ENCODE data around the gene ZNF431.
"Not testable (repeated sequence)": the region's sequence is repeated elsewhere in the genome, so short reads cannot be mapped to it uniquely, and the experiment has no call there.

ZNF431 gene

DNA sequence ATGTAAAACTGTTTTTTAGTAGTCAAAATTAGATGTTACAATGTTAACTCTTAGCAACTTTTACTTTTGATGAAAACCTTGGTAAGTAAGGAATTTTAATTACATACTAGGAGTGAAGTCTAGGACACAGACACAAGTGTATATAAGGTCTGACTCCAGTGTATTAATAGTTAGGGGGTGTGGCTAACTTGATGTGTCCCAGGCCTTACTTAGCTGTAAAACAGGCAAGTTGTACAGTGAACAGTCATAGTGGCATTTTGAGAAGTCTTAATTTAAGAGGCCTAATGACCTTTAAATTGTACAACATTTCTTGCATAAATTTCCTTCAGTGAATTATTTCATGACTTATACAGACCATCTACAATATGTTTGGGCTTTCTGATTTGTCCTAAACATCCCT lies 6.8 kb downstream of the ZNF431 start:
- DNase-seq, result no peak

DNA sequence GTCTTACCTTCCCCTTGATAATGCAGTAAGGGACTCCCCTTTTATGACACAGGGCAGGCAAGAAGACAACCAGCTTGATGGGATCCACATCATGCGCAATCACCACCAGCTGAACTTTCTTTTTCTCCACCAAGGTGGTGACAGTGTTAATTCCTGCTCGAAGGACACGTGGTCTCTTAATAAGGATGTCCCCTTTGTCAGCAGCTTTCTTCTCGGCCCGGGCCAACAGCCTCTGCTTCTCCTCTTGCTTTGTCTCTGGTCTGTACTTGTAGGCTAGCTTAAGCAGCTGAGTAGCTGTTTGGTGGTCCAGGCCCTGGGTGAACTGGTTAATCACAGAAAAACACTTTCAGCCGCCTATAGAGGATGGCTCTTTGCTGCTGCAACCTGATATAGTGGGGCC lies 8.0 kb downstream of the ZNF431 start:
- no peak for DNase-seq

DNA sequence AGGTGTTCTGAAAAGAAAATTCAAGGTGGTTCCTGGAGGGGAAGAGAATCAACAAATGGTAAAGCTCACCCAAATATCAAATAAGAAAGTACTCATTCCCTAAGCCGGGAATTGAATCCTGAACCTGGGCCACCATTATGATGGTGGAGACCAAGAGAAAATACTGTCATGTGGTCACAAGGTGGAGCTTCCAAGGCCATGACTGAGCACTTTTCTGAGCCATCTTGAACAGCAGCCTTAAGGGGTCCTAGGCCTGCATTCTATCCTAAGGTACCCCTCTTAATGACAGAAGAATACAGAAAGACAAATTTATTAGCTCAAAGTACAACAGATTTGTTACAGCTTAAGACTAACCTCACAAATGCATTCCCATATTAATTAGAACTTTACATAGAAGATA lies 9.6 kb downstream of the ZNF431 start:
- DNase-seq, result no peak

DNA sequence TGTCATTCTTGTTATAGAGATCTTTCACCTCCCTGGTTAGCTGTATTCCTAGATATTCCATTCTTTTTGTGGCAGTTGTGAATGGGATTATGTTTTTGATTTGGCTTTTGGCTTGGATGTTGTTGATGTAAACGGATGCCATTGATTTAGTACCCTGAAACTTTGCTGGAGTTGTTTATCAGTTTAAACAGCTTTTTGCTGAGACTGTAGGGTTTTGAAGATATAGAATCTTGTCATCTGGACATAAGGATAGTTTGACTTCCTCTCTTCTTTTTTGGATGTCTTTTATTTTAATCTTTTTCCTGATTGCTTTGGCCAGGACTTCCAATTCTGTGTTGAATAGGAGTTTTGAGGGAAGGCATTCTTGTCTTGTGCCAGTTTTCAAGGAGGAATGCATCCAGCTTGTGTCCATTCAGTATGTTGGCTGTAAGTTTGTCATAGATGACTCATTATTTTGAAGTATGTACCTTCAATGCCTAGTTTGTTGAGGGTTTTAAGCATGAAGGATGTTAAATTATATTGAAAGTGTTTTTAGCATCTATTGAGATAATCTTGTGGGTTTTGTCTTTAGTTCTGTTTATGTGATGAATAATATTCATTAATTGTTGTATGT lies 16.8 kb downstream of the ZNF431 start:
- no peak for DNase-seq

DNA sequence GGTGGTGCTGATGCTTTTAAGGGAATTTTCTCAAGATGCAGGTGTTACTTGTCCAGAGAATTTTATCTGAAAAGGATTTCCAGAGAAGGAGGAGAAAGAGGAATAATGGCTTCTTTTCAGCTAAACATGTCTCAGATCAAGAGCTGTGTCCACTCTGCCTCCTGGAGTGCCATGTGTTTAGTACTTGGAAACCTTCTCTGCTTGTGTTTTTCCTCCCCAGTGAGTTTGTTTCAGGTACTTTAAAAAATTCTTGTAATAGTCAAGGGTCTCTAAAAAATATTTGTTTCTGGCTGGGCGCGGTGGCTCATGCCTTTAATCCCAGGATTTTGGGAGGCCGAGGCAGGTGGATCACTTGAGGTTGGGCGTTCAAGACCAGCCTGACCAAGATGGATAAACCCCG lies 22.7 kb downstream of the ZNF431 start:
- DNase-seq, result no peak

DNA sequence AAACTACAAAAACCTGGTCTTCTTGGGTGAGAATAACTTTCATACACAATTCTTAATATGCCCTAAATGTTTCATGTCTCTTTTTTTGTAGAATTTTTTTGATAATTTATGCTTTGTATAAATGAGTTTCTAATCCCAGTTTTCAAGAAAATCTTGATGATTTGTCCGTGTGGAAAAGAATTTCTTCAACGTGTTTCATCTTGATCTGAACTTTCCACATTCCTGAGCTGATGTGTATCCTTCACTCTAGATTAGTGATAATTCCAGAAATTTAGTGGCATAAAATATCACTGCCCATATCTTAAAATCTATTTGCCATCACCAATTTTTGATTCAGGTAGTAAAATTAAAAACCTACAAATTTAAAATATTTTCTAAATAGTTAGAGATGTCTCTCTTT lies 24.6 kb downstream of the ZNF431 start:
- DNase-seq, result no peak

DNA sequence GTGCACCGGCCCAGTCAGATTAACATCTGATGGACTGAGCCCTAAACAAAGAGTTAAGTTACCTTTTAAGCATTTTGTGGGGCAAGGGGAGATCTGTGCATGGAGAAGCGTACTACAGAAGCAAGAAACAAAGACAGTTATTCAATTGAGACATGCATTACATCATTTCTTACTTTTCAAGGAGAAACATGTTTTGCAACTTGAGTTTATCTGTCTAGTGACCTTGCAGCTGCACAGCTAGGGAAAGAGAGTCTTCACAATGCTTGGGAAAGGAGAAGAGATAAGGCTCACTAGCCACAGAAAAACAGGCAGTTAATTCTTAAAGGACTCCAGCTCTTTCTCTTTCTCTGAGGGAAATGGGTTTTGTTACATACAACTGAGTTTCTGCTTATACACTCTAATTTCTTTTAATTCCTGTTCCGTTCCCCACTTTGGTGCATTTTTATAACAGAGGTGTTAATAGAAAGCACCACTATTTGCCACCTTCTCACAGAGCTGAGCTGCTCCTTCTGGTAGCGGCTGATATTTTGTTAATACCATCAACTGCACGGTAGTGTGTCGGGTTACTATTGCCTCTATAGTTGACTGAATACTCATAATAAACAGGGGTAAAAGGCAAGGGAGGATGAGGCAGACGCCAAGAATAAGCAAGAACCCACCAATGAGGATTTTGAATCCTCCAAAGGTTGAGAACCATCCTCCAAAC lies 55.9 kb downstream of the ZNF431 start:
- DNase-seq, result no peak

DNA sequence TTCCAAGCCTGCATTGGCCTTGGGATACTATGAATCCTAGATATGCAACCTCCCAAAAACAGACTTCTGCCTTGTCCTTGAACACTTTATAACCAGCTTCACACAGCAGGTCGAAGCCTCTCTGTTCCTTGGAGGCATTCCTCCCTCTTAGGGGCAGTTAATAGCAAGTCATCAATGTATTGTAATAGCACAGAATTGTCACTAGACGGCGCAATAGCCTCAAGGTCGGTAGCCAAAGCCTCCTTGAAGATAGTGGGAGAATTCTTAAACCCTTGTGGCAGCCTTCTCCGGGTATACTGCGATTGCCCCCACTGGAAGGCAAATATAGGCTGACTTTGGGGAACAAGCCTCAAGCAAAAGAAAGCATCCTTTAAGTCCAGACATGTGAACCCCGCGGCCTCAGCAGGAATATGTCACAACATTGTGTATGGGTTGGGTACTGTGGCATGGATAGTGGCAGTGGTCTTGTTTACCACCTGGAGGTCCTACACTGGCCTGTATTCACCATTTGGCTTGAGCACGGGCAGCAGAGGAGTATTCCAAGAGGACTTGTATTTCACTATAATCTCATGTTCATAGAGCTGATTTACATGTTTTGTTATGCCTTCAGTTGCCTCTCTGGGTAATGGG lies 61.1 kb downstream of the ZNF431 start:
- peak; percentile 3 to 14 for DNase-seq

DNA sequence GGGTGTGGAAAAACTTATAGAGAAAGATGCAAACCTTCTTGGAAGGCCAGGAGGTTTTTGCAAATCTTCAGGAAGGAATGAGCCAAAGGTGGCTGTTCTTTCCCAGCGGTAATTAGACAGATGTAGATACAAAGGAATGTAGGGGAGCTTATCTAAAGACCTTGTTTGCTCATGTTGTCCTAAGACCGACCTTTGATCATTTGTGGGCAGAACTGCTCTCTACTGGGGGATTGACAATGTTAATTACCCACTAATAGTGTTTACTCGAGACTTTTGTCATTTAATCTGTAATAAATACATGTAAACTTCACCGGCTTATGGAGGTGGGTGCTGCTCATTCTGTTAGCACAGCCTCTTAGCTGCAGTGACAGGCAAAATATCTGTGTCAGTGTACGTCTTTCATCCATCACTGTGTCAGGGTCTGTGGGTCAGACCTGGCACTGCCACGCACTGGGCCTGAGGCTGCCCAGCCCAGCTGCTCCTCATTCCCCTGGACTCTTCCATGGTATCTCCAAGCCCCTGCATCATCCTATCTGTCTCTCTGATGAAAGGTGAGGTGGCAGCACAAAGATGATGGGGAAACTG lies 68.3 kb downstream of the ZNF431 start:
- DNase-seq, result no peak

DNA sequence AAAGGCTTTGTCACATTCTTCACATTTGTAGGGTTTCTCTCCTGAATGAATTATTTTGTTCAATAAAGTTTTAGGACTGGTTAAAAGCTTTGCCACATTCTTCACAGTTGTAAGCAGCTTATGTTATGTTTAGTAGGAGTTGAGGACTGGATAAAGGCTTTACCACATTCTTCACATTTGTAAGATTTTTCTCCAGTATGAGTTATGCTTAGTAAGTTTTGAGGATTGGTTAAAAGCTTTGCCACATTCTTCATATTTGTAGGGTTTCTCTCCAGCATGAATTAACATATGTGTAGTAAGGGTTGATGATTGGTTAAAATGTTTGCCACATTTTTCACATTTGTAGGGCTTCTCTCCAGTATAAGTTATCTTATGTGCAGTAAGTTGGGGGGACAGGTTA lies 79.9 kb downstream of the ZNF431 start:
- no peak for DNase-seq

DNA sequence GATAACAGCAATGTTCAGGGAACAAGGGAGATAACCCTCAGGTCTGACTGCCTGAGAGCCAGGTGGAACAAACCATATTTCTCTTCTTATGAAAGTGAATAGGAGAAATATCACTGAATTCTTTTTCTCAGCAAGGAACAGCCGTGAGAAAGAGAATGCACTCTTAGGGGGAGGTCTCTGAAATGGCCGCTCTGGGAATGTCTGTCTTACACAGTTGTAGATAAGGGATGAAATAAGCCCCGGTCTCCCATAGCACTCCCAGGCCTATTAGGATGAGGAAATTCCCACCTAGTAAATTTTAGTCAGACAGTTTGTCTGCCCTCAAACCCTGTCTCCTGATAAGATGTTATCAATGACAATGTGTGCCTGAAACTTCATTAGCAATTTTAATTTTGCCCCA lies 88.1 kb downstream of the ZNF431 start:
- DNase-seq, result not testable (repeated sequence)

DNA sequence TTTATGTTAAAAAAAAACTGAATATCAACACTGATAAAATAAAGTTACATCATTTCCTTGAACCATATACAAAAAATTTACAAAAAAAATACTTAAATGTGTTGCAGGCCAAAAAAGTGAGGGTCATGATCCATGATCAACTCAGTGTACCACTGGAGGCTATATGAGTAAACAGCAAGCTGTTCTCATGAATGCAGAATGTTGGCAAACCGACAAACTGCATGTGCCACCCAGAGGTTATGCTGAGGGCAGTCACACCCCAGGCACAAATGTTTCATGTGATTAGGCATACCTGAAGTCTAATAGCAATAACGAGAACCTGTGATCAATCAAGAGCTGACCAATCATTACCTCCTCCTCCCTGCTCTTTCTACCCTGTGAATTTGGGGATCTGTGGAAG lies 91.9 kb downstream of the ZNF431 start:
- DNase-seq, result no peak

DNA sequence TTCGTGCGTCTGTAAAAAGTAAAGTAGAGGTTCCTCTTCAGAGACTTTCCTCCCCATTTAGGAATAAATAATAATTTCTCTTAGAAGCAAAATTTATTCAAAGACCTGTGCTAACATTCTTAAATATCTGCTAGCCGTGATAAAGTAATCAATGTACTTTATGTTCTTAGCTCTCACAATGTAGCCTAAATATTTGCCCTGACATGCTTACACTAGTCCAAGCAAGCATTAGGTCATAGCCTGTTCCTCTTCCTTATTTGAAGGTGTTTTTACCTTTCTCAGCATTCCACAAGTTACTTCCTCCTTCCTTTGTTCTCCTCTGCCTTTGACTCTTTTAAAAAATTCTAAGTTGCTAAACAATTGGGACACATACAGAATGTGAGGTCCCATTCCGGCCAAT lies 94.9 kb downstream of the ZNF431 start:
- DNase-seq, result not testable (repeated sequence)

DNA sequence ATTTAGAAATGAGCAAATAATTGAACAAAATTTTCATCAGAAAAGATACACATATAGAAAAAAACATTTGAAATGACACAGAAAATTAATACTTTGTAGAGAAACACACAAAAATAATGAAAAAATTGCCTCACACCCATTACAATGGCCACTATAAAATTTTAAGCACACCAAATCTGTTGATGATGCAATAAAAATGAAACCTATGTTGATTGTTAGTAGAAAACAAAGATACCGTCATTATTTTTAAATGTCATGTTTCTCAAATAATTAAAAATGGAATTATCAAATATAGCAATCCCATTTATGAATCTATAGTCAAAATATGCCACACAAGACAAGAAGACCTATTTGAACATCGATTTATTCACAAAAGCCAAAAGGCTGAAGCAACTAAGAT lies 96.8 kb downstream of the ZNF431 start:
- DNase-seq, result no peak
